LNCAP (cell line): Measurements from ENCODE around the gene IGSF3.

Experiments used
- TF ChIP-seq, protein P1 (sequence below): fragments of 450-650 bp; IDR thresholded peaks from 2 replicates; pipeline ENCODE4 v1.5.1; 2017; ENCODE audit warnings: mild to moderate bottlenecking

The IGSF3 gene

DNA sequence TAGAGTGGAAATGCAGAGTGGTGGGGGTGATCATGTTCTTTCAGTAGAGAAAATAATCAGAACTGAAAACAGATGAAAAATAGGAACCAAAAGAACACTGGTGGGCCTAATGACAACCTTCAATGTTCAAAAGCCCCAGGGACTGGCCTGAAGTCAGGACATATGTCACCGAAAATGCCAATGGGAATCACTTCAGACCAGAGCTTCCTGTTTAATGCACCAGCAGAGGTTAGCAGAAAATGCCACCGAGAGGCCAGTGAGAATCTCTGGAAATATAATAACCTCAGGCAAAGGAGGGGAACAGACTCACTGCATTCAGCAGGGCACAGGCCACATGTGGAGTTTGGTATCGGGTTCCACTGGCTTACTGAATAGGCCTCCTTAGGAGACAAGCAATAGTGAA lies 80.8 kb downstream of the IGSF3 start:
- TF ChIP-seq, protein P1, sequence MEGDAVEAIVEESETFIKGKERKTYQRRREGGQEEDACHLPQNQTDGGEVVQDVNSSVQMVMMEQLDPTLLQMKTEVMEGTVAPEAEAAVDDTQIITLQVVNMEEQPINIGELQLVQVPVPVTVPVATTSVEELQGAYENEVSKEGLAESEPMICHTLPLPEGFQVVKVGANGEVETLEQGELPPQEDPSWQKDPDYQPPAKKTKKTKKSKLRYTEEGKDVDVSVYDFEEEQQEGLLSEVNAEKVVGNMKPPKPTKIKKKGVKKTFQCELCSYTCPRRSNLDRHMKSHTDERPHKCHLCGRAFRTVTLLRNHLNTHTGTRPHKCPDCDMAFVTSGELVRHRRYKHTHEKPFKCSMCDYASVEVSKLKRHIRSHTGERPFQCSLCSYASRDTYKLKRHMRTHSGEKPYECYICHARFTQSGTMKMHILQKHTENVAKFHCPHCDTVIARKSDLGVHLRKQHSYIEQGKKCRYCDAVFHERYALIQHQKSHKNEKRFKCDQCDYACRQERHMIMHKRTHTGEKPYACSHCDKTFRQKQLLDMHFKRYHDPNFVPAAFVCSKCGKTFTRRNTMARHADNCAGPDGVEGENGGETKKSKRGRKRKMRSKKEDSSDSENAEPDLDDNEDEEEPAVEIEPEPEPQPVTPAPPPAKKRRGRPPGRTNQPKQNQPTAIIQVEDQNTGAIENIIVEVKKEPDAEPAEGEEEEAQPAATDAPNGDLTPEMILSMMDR, result no peak

DNA sequence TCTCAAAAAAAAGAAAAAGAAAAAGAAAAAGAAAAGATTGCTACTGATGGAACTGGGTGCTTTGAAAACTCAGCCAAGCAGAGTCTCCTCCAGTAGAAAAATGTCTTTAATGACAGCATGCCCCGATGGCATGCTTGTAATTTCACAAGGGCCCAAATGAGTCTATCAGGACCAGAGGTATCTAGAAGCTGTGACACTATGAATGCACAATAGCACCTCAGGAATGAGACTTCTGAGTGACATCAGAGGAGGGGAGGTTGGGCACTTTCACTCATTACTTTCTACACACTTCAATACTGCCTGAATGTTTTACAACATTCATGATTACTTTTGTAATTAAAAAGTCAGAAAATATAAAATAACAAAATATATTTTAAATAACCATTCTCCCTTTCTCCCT lies 81.6 kb downstream of the IGSF3 start:
- TF ChIP-seq, protein P1, result no peak

DNA sequence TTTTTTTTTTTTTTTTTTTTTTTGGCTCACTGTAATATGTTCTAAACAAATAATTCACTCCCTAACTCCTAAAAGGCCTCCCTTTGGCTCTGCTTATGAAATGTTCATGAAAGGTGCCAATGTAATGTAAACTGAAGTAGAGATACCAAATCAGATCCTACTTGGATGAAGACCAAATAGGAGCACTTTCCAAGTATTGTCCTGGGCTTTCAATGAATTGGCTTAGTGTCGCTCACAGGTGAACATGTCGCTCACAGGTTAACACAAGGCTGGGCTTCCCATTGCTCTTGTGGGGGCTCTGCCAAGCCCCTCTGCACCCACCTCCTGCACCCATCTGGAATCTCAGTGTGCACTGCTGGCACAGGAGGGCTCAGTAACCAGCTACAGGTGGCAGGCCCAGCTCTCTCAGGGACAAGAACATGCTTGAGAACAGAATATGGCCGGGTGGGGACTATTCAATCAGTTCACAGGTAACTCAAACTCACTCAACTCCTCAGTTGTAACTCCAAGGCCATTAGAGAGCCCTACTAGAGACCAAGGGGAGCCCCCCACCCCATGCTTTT lies 86.1 kb downstream of the IGSF3 start:
- TF ChIP-seq, protein P1, result no peak

DNA sequence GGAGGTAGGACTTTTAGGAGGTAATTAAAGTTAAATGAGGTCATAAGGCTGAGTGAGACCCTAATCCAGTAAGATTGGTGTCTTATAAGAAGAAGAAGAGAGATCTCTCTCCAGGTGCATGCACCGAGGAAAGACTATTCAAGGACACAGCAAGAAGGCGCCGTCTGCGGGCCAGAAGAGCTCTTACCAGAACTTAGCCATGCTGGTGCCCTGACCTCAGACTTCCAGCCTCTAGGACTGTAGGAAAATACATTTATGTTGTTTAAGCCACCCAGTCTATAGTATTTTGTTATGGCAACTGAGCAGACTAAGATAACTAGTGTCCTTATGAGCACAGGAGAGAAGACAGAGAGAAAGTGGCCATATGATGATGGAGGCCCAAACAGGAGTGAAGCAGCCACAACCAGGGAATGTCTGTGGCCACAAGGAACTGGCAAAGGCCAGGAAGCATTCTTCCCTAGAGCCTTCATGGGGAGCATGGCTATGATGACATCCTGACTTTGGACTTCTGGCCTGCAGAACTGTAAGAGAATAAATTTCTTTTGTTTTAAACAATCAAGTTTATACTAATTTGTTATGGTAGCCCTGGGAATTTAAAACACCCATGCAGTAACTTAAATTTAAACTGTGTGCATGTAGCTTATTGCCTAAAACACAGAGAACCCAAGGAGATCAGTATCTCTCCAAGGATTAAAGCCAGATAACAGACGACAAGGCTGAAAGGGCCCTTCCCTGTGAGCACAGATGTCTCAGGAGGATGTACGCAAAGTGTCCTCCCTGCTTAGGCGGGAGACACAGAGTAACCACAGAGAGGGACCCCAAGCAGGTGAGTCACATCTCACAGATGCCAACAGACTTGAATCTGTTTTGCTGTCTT lies 86.8 kb downstream of the IGSF3 start:
- TF ChIP-seq, protein P1, result no peak

DNA sequence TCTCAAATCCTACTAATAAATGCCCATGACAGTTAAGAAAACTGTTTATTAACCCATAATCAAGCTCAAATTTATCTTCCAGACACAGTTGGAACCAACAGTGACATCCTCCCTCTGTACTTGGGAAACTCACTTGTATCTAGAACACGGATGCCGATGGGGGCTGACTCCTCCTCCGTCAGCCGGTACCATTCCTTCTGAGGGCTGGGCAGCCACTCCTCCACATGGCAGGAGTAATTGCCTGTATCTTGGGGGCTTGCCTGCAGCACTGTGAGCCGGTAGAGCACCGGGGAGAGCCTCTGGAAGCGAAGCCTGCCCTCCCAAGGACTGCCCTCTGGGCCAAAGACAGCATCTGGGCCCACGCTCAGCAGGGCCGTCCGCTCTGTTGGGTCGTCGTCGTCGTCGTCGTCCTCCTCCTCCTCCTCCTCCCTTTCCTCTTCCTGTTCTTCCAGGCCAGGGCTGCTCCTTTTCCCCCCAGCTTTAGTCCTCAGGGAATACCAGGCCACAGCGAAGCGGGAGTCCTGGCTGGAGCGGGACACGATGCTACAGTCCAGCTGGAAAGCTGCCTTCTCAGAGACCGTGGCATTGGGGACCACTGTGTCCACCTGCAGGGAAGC lies 88.2 kb downstream of the IGSF3 start:
- TF ChIP-seq, protein P1, result no peak

DNA sequence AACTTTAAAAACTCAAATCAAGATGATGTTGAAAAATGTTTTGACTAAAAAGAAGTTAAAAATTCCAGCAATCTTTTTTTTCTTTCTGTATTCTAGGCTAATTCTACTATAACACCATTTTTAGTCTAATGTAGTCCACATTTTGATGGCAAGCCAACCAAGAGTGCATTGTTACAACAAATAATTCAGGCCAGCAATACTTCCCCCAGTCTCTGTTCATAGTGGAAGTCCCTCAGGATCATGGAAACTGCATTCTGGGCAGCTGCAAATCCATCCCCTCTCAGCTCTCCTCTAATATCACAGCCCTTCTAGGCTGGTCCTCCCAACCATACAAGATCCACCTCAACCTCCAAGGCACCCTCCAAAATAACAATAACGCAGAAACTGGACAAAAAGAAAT lies 89.0 kb downstream of the IGSF3 start:
- TF ChIP-seq, protein P1, result no peak

DNA sequence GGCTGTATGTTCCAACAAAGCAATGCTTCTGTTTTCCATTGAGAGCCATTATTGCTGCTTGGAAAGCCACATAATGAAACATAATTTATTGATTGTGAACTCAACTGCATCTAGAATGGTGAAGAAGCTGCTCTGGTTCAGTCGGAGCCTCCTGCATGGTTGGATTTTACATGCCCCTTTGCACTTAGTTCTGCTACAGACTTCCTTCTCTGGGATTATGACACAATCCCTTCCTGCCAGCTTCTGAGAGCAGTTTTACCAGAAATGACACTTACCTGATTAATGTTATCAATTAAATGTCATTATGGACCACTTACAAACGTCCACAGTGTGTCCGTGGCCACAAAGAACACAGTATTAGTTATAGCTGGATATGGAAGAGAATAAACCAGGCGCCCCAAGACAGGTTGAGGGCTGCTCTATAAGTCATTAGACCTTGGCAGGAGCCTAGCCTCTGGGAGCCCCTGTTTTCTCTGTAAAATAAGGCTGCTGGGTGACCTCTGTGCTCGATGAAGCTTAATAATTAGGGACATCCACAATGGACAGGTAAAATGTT lies 89.7 kb downstream of the IGSF3 start:
- TF ChIP-seq, protein P1, result no peak
